Smooth muscle cell (in vitro differentiated cells): ENCODE data around the gene NLGN4X. TPM values are rescaled to one million over a fixed set of nuclear protein-coding genes. Genes with fewer than 3 reads are reported as not detected.

ENCODE experiments used
- DNase-seq: peaks from one replicate; lab custom pipeline; 2025; ENCODE audit not compliant: unreplicated experiment; lab: John Stamatoyannopoulos, UW
- H2AFZ ChIP-seq: fragments of 200-600 bp; sonication (generic); 2 replicates; pipeline ENCODE4 v1.6.0; 2016; ENCODE audit warnings: antibody characterized with exemption, low read depth, mild to moderate bottlenecking
- H3F3A ChIP-seq: fragments of 200-600 bp; sonication (generic); 2 replicates; pipeline ENCODE4 v1.6.0; 2017; ENCODE audit warnings: antibody characterized with exemption, low read depth
- H3K27ac ChIP-seq: fragments of 200-600 bp; sonication (generic); 2 replicates; pipeline ENCODE4 v1.5.1; 2016; ENCODE audit warnings: low read depth, mild to moderate bottlenecking
- H3K27me3 ChIP-seq: fragments of 200-600 bp; sonication (generic); 2 replicates; pipeline ENCODE4 v1.6.1; 2016; ENCODE audit warnings: low read depth, mild to moderate bottlenecking
- H3K36me3 ChIP-seq: fragments of 200-600 bp; sonication (generic); 2 replicates; pipeline ENCODE4 v1.5.1; 2016; ENCODE audit warnings: low read depth
- H3K4me1 ChIP-seq: fragments of 200-600 bp; sonication (generic); 2 replicates; pipeline ENCODE4 v1.5.1; 2016; ENCODE audit warnings: low read depth
- H3K4me2 ChIP-seq: fragments of 200-600 bp; sonication (generic); 2 replicates; pipeline ENCODE4 v1.6.0; 2016; ENCODE audit warnings: mild to moderate bottlenecking
- H3K4me3 ChIP-seq: fragments of 200-600 bp; sonication (generic); 2 replicates; pipeline ENCODE4 v1.5.1; 2016; ENCODE audit warnings: mild to moderate bottlenecking
- H3K79me2 ChIP-seq: fragments of 200-600 bp; sonication (generic); 2 replicates; pipeline ENCODE4 v1.6.0; 2016; ENCODE audit warnings: low read depth, mild to moderate bottlenecking
- H3K9ac ChIP-seq: fragments of 200-600 bp; sonication (generic); 2 replicates; pipeline ENCODE4 v1.6.0; 2016; ENCODE audit warnings: low read depth
- H3K9me3 ChIP-seq: fragments of 200-600 bp; sonication (generic); replicated peaks from 2 replicates; pipeline ENCODE4 v1.5.1; 2016; ENCODE audit warnings: low read depth
- H4K20me1 ChIP-seq: fragments of 200-600 bp; sonication (generic); 2 replicates; pipeline ENCODE4 v1.6.0; 2016; ENCODE audit warnings: low read depth
- CTCF ChIP-seq: fragments of 200-600 bp; sonication (generic); IDR thresholded peaks from 2 replicates; pipeline ENCODE4 v1.5.1; 2017; ENCODE audit warnings: borderline replicate concordance, mild to moderate bottlenecking, antibody characterized with exemption; ENCODE audit not compliant: insufficient read depth, poor library complexity, severe bottlenecking
- WGBS: methylation state at CpG from one replicate; pipeline ENCODE4 v1.1.7; 2016; ENCODE audit warnings: low lambda C conversion rate; 5-methylcytosine and 5-hydroxymethylcytosine counted together
- polyA plus RNA-seq: library from polyadenylated mRNA; unstranded; fragments of >200 nt; fragmentation: Nextera tagmentation; extraction: Ambion mirVana; gene quantifications from 2 replicates; pipeline ENCODE4 v1.2.1, GENCODE V29; 2016
- total RNA-seq: library from RNA; depleted of rRNA; stranded (reverse); fragments of >200 nt; gene quantifications from 2 replicates; pipeline ENCODE4 v1.2.3, GENCODE V29; 2014

The NLGN4X gene
- total and polyA plus RNA-seq, 2 experiments from 2014 or later, result 1.6 to 4.7 TPM

- TF ChIP-seq CTCF, result no peak
- Histone ChIP-seq H3K4me1 (no peaks in the 10 kb centered on the region), H4K20me1 (no peaks in the 10 kb centered on the region), H3K9ac (no peak overlapping the region), H3K79me2 (no peaks in the 10 kb centered on the region), H3K4me2 (no peak overlapping the region), H3K36me3 (no peaks in the 10 kb centered on the region), H3F3A (no peaks in the 10 kb centered on the region), H3K27me3 (no peaks in the 10 kb centered on the region), H2AFZ (no peak overlapping the region), H3K27ac (no peak overlapping the region), H3K9me3 (no peaks in the 10 kb centered on the region), H3K4me3 (no peak overlapping the region)
- 77% methylated on average over 8 of the region's 8 CpGs for WGBS
- DNase-seq, result no peak
These were observed 176.4 kb downstream of the NLGN4X start for GRCh38 chrX:6052111-6052745.

- Histone ChIP-seq H3K27ac (no peak overlapping the region), H3F3A (no peaks in the 10 kb centered on the region), H4K20me1 (no peaks in the 10 kb centered on the region), H3K36me3 (no peaks in the 10 kb centered on the region), H3K9me3 (no peaks in the 10 kb centered on the region), H3K4me1 (no peaks in the 10 kb centered on the region), H3K79me2 (no peaks in the 10 kb centered on the region), H3K4me3 (no peak overlapping the region), H2AFZ (no peak overlapping the region), H3K4me2 (no peak overlapping the region), H3K27me3 (no peaks in the 10 kb centered on the region), H3K9ac (no peak overlapping the region)
- 90% methylated on average over 1 of the region's 1 CpG for WGBS
- no peak for DNase-seq
- TF ChIP-seq CTCF, result no peak
These were observed 179.5 kb downstream of the NLGN4X start for GRCh38 chrX:6049132-6049531.

- H3K27me3 ChIP-seq, result no peaks in the 10 kb centered on the region
- no peak for TF ChIP-seq CTCF
- WGBS, result 72% methylated on average over 2 of the region's 2 CpGs
- no peak overlapping the region for H3K4me3 ChIP-seq
- H3K79me2 ChIP-seq, result no peaks in the 10 kb centered on the region
- no peak for DNase-seq
- no peak overlapping the region for H2AFZ ChIP-seq
- H4K20me1 ChIP-seq, result no peaks in the 10 kb centered on the region
- H3K36me3 ChIP-seq, result no peaks in the 10 kb centered on the region
- H3K27ac ChIP-seq, result no peak overlapping the region
- no peaks in the 10 kb centered on the region for H3K9me3 ChIP-seq
- H3F3A ChIP-seq, result no peaks in the 10 kb centered on the region
- no peak overlapping the region for H3K4me2 ChIP-seq
- H3K4me1 ChIP-seq, result no peaks in the 10 kb centered on the region
- H3K9ac ChIP-seq, result no peak overlapping the region
These were observed 187.0 kb downstream of the NLGN4X start for GRCh38 chrX:6041630-6042029.

DNA sequence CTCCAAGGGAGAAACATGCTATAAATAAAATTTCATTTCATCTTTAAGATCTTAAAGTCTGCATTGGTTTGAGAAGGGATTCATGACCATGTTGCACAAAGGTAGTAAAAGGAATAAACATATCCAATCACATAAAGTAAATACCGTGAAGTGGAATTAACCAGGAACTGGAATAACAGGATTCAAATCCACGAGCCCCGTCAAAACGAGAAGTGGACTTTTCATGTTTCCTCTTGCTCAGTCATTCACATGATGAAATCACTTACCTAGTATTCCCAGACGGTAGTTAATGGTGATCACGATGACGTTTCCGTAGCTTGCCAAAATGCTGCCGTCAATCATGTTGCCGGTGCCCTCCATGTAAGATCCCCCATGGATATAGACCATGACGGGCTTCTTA is 199.7 kb downstream of the NLGN4X start:
- Histone ChIP-seq H3K79me2 (no peaks in the 10 kb centered on the region), H3K27me3 (no peaks in the 10 kb centered on the region), H3K9me3 (no peaks in the 10 kb centered on the region), H3K4me1 (no peaks in the 10 kb centered on the region), H3K9ac (no peak overlapping the region), H3K4me2 (no peak overlapping the region), H4K20me1 (no peaks in the 10 kb centered on the region), H3K27ac (no peak overlapping the region), H3K4me3 (no peak overlapping the region), H2AFZ (no peak overlapping the region), H3K36me3 (no peaks in the 10 kb centered on the region), H3F3A (no peaks in the 10 kb centered on the region)
- no peak for TF ChIP-seq CTCF
- no peak for DNase-seq
- 92% methylated on average over 11 of the region's 11 CpGs for WGBS
